PC-9 (cell line): ENCODE measurements around the gene CD80.

Experiments
- EZH2 ChIP-seq: fragments of 200-600 bp; sonication (generic); IDR thresholded peaks from 2 replicates; pipeline ENCODE4 v1.8.0; 2017; ENCODE audit warnings: antibody characterized with exemption, low read depth
- TF ChIP-seq, protein P1 (sequence below): fragments of 200-600 bp; sonication (generic); conservative IDR thresholded peaks from 2 replicates; pipeline ENCODE4 v1.6.1; 2017; ENCODE audit warnings: mixed run types, antibody characterized with exemption, mild to moderate bottlenecking, moderate library complexity

DNA sequence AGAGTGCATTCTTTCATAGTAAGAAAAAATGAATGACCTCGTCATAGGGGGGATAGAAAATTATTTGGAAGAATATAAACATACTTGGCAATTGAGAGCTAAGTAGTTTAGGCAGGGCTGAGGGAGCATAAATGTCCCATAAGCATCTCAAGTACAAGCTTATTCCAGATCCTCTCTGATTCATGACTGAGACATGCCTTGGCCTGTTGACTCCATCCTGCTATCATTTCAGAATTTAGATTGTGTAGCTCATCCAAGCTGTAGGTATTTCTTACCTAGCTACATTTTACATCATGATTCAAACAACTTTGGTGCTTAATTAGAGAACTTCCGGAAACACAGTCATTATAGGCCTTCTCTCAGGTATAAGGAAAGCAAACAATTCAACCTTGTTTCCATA is 78.3 kb downstream of the CD80 start:
- TF ChIP-seq, protein P1, sequence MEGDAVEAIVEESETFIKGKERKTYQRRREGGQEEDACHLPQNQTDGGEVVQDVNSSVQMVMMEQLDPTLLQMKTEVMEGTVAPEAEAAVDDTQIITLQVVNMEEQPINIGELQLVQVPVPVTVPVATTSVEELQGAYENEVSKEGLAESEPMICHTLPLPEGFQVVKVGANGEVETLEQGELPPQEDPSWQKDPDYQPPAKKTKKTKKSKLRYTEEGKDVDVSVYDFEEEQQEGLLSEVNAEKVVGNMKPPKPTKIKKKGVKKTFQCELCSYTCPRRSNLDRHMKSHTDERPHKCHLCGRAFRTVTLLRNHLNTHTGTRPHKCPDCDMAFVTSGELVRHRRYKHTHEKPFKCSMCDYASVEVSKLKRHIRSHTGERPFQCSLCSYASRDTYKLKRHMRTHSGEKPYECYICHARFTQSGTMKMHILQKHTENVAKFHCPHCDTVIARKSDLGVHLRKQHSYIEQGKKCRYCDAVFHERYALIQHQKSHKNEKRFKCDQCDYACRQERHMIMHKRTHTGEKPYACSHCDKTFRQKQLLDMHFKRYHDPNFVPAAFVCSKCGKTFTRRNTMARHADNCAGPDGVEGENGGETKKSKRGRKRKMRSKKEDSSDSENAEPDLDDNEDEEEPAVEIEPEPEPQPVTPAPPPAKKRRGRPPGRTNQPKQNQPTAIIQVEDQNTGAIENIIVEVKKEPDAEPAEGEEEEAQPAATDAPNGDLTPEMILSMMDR = no peak
- TF ChIP-seq EZH2 = no peak
